HG03442 (cell line): ENCODE results near the gene HOXC6.

Source experiments
- ATAC-seq: cut with Tn5 transposase; IDR thresholded peaks from one replicate; pipeline ENCODE4 v1.9.1; 2021; ENCODE audit warnings: mild to moderate bottlenecking, moderate library complexity; ENCODE audit not compliant: unreplicated experiment

Gene HOXC6

DNA sequence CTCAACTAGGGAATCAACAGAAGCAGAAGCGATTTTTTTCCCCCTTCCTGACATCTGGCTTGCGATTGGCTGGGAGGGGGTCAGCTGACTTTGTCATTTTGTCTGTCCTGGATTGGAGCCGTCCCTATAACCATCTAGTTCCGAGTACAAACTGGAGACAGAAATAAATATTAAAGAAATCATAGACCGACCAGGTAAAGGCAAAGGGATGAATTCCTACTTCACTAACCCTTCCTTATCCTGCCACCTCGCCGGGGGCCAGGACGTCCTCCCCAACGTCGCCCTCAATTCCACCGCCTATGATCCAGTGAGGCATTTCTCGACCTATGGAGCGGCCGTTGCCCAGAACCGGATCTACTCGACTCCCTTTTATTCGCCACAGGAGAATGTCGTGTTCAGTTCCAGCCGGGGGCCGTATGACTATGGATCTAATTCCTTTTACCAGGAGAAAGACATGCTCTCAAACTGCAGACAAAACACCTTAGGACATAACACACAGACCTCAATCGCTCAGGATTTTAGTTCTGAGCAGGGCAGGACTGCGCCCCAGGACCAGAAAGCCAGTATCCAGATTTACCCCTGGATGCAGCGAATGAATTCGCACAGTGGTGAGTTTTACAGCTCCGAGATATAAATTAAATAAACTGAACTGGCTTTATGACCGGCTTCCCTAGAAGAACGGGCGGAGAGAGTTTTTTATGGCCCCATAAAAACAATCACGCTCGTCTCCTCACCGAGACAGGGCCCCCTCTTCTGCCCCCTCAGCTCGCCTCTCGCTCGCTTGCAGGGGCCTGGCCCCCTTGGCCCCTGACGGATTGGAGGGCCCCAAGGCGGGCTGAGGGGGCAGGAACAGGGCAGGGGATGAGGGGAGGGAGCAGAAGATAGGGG is at the start of gene HOXC6:
TSS of gene HOXC6 (plus strand) at position 127 of the 888 bp plus-strand sequence. CDS start at position 209, 82 bp downstream.
- ATAC-seq, result no peak

GRCh38 chr12:53978477-53979356 is 49.5 kb upstream of the HOXC6 start:
- ATAC-seq, result no peak

DNA sequence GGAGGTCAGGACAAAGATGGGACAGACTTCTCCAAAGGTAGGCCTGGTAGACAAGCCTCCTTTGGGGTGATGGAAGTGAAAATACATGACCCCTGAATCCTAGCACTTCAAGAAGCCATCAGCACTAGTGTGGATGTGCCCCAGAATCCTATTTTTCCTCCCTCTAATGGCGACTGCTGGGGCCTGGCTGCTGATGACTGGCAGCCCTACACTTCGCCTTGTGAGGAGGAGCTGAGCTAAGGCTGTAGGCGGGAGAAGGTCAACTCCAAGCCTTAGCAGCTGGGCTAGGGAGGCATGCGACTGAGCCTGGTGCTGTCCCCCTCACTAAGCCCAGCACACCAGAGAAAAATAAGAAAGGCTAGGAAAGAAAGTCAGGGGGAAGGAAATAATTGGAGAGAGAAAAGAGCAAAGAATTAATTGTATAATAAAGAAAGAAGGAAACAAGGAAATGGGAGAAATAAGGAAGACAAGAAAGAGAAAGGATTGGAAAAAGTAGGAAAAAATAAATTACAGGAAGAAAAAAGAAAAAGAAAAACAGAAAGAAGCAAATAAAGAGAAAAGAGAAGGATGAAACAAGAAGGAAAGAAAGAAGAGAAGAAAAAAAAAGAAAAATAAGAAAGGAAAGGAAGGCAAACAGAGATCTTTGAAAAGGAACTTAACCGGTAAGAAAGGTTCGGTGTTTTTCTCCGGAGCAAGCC is 48.0 kb upstream of the HOXC6 start:
- ATAC-seq, result no peak

- ATAC-seq, result no peak
Observed at GRCh38 chr12:53980802-53981496, 47.3 kb upstream of the HOXC6 start.

DNA sequence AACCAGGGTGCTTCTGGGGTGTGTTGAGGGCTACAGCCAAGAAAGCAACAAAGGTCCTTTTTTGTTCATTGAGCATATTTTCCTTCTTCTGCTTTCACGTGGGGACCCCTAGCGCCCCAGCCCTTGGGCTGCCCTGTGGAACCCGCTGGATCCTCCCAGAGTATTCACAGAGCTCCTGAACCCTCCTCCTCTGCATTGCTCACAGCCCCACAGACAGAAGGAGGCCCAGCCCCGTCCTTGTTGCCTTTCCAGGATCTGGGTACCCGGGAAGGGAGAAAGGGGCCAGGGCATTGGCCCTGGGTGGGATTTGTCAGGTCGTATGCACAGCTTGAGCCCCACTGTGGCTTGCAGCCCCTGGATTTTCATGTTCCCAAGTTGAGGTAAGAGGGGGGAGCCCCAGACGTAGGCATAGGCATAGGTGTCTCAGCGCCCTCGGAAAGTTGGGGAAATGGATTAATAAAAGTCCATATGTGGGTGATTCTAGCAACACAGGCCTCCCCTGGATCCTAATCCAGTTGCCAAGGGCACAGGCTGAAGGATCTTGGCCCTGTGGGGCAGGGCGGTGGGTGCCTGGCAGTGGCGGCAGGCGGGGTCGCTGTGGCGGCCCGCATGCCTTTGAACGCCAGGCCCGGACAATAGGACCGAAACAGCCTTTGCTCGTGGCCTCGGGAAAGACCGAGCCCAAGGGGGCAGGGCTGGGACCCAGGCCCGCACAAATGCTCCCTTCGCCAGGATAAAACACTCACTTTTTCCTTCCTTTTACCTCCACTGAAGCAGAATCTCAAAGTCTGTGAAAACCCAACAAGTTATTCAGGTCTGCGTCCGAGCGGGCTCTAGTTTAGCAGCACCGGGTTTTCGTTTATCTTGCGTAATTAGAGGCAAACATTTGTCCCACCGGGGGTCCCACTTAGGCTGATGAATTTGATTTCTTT is 46.3 kb upstream of the HOXC6 start:
- ATAC-seq, result no peak

GRCh38 chr12:53982648-53983567 is 45.3 kb upstream of the HOXC6 start:
- no peak for ATAC-seq

- ATAC-seq, result no peak
Observed at GRCh38 chr12:53983568-53983949, 44.7 kb upstream of the HOXC6 start.

GRCh38 chr12:53983950-53984572 is 44.2 kb upstream of the HOXC6 start:
- ATAC-seq, result no peak

DNA sequence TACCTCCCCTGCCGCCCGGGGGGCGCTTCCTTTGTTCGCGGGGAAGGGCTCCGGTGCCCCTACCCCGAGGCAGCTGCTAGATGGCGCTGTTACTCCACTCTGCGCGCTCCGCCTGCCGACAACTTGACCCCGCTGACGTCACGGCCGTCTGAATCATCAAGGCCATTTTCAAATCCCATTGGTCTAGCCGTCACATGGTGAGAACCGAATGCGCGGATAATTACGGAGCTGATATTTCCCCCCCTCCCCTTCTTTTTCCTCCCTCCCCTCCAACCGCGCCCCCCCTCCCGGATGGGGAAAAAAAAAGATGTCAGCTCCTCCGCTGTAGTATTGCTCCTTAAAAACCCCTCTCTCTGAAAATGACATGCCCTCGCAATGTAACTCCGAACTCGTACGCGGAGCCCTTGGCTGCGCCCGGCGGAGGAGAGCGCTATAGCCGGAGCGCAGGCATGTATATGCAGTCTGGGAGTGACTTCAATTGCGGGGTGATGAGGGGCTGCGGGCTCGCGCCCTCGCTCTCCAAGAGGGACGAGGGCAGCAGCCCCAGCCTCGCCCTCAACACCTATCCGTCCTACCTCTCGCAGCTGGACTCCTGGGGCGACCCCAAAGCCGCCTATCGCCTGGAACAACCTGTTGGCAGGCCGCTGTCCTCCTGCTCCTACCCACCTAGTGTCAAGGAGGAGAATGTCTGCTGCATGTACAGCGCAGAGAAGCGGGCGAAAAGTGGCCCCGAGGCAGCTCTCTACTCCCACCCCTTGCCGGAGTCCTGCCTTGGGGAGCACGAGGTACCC is 43.1 kb upstream of the HOXC6 start, which contains the start of gene HOXC10:
TSS of gene HOXC10 (plus strand) at position 246 of the 791 bp plus-strand sequence. CDS start at position 360, 114 bp downstream.
- ATAC-seq, result no peak

DNA sequence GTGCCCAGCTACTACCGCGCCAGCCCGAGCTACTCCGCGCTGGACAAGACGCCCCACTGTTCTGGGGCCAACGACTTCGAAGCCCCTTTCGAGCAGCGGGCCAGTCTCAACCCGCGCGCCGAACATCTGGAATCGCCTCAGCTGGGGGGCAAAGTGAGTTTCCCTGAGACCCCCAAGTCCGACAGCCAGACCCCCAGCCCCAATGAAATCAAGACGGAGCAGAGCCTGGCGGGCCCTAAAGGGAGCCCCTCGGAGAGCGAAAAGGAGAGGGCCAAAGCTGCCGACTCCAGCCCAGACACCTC is 42.6 kb upstream of the HOXC6 start:
- no peak for ATAC-seq

GRCh38 chr12:53985994-53986685 is 42.1 kb upstream of the HOXC6 start:
- ATAC-seq, result no peak

DNA sequence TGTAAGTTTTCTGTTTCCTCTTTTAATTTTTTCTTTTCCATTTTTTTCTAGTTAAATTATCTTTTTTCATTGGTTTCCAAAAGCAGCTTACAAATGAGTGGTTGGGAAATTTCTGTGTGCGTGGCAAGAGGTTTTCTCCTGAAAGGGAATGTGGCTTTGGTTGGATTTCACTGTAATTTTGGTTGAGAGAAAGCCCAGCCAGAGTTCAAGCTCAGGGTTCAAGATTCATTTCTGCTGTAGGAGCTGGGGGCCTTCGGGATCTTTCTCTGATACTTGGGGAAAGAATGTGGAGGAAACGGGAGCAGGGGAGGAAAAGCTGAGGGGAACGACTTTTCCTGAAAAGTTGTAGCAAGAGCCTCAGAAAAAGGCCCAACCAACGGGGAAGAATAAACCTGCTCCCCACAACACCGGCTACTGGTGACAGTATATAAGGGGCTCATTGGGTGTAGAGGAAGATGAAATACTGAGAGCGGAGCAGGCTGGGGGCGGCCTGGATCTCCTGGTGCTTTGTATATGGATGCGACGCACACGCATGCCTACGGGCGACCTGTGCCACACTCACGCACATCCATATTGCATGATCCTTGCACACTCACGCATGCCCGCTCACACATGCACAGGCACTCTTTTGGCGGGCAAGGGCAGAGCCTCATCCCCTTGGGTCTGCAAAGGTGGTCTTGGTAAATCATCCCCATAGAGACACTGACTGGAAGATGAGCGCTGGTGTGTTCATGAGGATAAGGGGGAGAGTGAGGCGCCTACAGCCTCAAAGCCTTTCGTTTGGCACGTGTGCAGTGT is 41.4 kb upstream of the HOXC6 start:
- no peak for ATAC-seq

DNA sequence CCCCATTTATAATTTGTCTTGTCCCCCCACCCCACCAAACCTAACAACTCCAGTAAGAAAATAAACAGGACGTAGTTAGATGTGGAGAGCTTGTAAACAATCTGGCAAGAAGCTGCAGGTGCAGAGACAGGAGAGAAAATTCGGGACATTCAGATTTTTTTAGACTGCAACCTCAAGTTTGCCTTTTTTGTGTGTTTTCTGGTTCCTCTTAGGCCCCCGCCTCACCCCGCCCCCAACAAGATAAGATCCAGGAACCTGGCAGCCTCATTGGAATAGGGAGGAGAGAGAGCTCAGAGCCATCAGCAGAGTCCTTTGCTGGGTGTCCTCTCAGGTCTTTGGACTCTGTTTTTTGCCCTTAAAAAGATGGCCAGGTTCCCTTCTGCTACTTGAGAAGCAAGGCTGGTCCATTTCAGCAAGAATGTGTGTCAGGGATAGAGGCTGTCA is 40.4 kb upstream of the HOXC6 start:
- no peak for ATAC-seq

DNA sequence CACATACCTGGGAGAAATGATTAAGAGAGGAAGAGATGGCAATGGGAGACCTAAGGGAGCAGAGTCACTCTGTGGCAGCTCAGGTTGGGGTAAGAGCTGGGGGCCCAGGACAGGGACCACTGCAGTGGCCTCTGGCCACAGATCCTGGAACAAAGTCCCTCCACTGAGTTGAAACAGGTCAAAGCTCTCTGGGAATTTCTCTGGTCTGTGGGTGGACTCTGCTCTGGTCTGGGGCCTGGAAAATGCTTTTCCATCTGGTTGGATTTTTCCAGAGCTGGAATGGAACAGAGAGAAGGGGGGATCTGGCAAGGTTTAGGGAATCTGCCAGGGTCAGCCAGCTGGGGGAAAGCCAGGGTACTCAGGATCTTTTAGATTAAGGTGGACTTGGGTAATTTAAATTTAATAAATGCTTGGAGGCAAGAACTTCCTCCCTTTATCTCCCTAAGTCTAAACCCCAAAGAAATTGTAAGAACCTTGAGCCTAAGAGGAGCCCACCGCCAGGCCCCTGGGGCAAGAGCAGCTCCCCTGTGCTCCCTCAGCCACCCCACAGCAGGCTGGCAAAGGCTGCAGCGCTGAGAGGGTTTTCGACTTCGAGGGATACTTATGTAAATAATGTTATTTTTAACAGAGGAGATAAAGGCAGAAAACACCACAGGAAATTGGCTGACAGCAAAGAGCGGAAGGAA is 39.6 kb upstream of the HOXC6 start:
- no peak for ATAC-seq
